Lower leg skin (tissue), 3 donors: ENCODE results near the gene GPRASP3.

ENCODE experiments used
- CTCF ChIP-seq, 3 donors: fragments of 450-650 bp; IDR thresholded peaks; one replicate each; pipeline ENCODE4 v1.5.1; 2016; ENCODE audit warnings: antibody characterized with exemption in 3 of 3, mild to moderate bottlenecking in 3 of 3, moderate library complexity in 2 of 3
- POLR2A ChIP-seq, 2 donors: fragments of 450-650 bp; IDR thresholded peaks; one replicate each; pipeline ENCODE4 v1.6.1; 2016 to 2017; ENCODE audit warnings: antibody characterized with exemption in 2 of 2, mild to moderate bottlenecking in 1 of 2, moderate library complexity in 1 of 2

GRCh38 chrX:102739657-102740056, 19.1 kb downstream of the GPRASP3 start:
- no peak for TF ChIP-seq CTCF (IDR thresholded peaks at IDR 0.05)
- no peak for TF ChIP-seq POLR2A (IDR thresholded peaks at IDR 0.05)
